HG03460 (cell line): ENCODE measurements around the gene ERF.

Experiments used
- ATAC-seq: cut with Tn5 transposase; IDR thresholded peaks from one replicate; pipeline ENCODE4 v1.9.1; 2021; ENCODE audit not compliant: unreplicated experiment

ERF gene

DNA sequence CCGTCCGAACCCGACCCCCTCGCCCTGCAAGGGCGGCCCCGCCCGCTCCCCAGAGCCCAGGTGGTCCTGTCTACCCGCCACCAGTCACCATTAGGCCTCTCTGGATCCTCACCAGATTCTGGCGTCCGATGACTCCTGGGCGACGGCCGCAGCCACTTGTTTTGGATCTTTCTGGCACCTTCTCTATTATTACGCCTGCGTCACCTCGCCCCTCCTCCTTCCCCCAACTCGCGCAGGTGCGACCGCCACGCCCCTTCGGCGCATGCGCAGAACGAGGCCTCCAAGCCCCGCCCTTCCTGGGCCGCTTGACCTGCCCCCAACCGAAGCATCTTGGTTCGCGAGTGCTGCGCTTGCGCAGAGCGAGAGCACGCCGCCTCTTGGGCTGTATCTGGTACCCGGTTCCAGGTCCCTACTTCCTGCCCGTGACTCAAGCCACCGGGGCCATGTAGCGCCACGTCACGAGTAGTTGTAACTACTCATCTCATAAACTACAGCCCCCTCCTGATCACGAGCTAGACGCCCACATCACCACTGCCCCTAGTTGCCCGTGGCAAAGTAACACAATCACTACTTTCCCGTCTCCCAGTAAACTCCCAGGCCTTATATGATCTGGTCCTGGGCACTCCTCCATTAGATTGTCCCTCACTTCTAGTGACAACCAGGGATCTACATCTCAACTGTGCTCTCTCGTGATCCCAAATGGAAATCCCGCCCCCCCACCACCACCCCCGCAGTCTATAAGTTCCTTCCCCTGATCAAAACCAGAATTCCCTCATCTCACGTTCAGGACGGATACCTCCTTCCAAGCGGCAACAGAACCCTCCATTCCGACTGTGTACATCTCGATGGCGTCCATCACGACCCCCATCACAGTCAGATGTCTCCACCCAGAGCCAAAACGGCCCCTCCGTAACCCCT, 37.1 kb downstream of the ERF start, which contains the start of gene DEDD2:
Gene DEDD2, minus strand, starts transcription at position 158 of the 918 bp plus-strand sequence. CDS start 670 bp downstream, outside the sequence.
- peak; percentile 59 for ATAC-seq

DNA sequence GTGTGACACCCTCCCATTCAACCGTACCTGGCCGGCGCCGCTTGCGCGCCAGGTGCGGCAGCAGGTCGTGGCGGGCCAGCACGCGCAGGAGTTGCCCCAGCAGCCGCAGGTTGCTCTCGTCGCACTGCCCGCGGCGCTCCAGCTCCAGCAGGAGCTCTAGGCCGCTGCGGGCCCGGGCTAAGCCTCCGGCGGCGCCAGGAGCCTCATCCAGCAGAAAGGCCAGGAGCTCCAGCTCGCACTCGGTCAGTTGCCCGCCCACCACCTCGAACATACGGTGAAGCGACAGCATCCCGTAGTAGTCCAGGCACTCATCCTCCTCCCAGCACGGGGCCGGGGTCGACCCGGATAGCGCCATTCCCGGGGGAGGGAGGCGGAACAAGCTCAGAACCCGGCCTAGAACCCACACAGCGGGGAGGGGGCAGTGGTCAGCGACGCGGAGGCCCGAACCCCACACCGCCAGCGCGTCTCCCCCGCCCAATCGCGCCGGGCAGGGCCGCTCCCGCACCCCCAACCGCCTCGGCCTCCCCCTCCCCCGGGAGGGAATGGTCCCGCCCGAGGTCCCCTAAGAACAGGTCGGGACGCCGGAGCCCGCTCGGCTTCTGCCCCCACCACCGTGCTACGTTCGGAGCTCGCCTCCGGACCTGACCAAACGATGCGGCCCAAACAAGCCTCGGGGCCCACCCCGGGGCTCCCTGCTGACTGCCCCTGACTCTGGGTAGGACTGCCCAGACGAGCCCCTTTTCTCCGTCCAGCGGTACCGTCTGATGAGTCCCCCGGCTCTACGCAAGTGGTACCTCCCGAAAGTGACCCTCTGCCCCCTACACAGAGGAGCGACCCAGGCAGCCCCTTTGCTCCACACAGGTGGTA, 38.0 kb downstream of the ERF start:
- ATAC-seq: peak; percentile 6

DNA sequence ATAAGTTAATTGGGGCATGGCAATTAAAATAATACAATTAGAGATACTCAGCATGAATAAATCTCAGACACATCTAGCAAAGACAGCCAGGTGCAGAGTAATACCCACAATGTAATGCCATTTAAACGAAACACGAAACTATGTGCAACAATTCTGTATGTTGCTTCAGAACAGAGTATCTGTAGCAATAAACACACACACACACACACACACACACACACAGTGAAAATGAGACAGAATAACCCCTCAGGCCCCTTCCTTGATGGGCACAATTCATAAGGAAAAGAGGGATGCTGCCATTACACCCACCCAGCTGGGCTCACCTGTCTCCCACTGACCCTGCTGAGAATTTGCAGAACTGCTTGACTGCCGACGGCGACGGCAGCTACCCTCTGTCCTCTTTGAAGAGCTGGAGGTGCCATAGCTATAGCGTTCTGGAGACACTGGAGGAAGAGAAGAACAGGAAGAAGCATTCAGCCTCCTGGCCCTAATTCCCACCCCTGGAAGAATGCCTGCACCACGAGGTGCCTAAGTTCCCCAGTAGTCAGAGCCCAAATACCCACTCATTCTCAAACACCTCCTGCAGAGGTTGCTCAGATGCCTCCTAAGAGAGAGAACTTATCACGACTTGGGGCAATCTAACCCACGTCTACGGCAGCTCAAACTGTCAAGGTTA, 40.0 kb downstream of the ERF start:
- no peak for ATAC-seq

DNA sequence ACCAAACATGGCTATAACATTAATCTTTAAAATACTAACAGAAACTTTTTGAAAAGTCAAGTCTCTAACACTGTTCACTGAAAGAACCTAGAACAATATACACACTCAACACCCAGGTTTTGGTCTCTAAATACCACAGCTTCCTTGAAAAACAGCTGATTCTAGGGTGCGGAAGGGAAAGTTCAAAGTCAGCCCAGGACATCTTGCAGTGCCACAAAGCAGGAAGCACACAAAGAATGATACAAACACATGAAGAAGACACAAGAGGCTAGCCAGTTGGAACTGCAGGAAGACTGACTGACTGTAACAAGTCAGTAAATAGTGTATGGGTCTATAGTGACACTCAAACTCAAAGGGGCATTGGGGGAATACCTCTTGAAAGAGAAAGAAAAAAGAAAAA, 42.0 kb downstream of the ERF start:
- ATAC-seq: no peak

DNA sequence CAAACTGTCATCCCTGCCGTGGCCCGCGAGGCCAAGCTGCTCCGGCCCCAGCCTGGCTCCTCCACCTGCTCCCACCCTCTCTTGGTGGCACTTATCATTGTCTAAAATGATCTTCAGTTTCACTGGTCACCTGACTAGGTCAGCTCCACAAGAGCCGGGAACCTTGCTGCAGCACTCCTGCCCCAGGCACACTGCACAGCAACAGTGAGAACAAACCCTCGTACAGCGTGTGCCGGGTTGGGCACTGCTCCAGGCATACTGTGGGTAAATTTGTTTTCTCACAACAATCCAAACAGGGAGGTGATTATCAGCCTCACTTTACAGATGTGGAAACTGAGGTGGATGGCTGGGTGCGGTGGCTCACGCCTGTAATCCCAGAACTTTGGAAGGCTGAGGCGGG, 46.3 kb downstream of the ERF start:
- ATAC-seq: no peak

DNA sequence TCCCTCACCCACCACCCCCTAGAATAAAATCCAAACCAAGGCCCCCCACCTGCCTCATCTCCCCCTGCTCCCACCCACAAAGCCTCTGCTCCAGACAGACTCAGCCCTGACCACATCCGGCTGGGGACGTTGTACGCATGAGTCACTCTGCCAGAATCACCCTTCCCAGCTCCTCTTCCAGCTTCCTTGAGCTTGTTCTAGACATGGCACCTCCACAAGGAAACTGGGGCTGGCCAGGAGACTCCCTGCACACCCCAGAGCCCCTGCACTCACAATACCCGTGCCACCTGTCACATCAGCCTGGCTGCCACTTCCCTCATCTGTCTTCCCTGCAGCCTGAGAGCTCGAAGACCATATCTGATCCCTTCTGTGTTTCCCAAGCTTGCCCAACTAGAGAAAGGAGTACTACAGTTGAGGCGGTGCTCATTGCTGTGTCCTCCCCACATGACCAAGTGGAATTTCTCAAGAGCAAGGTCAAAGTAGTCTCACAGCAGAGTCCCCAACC, 47.1 kb downstream of the ERF start:
- ATAC-seq: no peak

DNA sequence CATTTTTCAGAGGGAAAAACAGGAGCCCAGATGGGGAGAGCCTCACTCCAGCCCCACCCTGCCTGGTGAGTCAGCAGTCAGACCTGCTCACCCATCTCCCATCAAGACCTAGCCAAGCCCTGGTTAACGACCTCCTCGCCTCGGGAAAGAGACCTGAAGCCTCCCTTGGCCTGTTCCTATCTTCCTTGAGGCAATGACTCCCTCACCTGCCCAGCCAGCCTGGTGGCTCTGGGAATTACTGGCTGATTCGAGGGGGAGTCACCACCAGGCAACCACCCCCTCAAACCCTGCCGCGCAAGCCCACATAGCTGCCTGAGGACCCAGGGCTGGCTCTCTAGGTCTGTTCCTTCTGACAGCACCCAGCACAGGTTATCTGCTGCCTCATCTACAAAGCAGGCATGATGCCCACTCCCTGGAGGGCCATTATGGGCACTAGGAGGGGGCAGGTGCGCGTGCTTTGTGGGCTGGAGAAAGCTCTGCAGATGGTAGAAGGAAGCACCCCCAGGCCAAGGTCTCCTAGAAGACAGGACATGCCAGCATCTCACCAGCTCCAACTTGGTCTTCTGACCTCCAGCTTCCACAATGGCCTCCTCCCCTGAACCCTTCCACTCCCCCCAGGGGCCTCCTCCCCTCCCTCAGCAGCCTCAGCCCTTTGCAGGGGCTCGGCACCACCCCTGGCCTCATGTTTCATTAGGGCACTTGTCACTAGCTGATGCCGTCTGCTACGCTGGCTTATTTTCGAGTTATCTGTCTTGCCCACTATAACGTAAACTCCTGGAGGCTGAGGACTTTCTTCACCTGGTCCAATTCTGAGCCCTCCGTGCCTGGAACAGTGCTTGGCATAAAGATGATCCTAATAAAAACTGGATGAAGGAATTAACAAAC, 47.8 kb downstream of the ERF start:
- ATAC-seq: no peak

DNA sequence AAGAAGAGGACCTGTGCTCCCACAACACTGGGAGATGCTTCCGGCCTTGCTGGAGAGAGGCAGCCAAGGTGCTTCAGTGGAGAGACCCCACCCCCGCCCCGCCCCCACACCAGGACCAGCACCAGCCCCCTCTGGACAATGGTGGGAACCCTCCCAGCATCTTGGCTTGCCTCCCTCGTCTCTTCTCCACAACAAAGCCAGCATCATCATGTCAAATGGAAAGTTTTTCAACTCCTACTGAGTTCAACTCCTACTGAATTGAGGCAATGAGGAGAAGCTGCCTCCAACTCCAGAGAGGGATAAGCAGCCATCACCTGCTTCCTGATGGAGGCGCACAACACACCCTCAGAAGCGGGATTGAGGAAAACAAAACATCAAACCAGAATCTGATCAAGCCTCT, 50.3 kb downstream of the ERF start:
- ATAC-seq: no peak

DNA sequence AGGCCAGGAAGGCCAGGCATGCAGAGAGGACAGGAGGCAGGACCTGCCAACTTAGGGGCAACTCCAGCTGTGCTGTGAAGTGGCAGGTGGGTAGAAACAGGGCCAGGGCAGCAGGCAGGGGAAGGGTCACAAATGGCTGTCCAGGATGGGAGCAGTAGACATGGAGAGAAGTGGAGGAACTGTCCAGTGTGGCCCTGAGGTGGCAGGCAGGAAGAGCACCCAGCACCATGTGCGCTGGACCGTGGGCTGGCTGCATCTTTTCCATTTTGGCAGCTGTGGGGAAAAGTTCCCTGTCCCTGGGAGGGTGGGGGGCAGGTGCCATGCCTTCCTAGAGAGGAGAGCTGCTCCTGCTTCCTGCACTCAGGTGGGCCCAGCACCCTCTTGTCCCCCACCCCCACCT, 51.2 kb downstream of the ERF start:
- ATAC-seq: no peak

DNA sequence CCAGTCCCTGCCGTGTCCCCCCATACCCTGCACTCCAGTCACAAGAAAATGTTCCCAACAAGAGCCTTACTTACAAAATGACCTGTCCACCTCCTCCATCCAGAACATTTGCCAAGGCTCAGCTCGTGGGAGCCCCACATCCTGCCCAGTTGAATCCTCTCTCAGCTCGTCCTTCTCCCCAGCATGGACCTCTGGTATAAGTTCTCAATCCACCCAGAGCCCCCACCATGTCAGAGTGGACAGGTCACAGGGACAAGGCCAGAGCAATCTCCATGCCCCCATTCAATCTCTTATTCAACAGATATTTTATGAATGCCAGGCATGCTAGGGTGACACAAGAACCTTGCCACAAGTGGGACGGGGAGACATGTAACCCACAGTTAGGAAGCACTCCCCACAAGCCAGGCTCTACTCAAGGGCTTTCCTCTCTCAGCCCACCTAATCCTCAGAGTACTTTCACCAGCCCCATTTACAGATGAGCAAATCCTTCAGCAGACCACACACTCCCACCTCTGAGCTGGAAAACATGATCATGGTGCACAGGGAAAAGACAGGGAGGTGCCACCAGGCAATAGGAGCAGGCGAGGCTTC, 52.5 kb downstream of the ERF start:
- ATAC-seq: no peak

DNA sequence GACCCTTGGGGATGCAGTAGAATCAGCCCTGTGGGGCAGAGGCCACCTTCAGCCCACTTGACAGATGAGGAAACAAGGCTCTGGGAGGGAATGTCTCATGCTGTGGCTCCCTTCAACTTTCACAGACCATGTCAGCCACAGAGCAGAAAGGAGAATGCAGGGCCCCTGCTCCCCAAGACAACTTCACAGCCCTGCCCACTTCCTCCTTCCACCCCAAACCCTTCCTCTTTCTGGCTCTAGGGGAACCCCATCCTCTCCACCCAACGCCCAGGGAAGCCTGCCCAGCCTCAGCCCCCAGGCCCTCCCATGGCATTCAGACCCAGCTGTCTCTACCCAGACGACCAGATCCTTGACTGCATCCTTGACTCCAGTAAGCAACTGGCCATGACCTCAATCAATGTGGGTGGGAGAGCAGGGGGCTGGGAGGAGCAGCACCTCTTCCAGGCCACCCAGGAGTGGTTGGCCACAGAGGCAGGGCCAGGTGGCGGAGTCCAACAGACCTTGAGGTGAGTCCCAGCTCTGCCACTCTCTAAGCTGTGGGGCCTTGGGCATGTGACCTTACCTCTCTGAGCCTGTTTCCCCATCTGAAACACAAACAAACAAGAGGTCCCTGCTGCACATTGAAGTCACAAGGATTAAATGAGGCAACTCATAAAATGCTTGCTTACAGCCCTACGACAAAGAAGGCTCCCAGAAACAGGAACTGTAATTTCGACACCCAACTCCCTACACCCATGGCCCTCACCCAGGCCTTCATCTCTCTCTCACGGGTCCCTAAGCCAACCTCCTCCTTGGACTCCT, 53.2 kb downstream of the ERF start:
- ATAC-seq: no peak

DNA sequence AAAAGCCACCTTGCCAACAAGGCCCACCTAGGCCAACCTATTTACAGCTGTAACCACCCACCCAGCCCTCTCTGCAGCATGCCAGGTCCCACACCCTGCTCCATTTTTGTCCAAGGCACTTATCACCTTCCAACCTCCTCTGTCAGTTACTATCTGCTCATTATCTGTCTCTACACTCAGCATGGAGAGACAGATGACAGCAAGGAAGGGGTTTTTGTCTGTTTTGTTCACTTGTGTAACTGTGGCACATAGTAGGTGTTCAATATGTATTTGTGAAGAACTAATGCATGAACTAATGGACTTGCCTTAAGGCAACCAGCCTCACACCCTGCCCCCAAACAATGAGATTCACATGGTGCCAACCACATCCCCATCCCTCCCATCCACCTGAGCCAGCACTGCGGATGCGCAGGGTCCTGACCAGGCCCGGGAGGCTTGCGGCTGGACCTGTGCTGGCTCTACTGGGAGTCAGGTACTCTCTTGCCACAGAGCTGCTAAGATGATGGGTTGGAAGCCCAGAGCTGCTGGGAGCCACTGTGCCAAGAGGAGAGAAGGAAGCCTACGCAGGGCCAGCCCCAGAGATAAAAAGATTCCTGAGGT, 54.7 kb downstream of the ERF start:
- ATAC-seq: no peak

DNA sequence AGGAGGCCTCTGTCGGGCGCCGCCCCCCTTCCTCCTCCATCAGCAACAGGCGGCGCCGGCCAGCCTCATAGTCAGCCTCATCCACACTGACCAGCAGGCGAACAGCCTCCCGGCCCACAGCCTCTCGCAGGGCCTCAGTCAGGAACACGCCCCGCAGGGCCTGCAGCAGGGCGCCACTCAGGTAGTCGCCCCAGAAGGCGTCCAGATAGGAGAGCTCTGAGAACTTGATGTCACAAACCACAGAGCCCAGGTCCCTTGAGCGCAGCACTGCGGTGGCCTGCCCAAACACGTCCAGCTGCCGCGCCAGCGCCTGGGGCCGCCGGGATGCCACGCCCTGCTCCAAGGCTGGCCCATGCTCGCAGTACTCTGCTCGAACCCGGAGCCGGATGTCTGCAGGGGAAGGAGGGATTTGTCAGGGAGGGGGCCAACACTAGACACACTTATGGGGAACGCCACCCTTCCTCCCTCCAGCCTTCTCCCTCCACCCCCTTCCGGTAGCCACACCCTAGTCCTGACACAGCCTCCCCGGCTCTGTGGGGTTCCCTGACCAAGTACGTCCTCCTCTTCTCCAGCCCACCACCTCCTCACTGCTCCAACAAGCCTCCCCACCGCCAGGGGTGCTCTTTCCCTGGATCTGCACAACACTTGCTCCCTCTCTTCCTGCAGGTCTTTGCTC, 55.4 kb downstream of the ERF start:
- peak; percentile 40 for ATAC-seq

DNA sequence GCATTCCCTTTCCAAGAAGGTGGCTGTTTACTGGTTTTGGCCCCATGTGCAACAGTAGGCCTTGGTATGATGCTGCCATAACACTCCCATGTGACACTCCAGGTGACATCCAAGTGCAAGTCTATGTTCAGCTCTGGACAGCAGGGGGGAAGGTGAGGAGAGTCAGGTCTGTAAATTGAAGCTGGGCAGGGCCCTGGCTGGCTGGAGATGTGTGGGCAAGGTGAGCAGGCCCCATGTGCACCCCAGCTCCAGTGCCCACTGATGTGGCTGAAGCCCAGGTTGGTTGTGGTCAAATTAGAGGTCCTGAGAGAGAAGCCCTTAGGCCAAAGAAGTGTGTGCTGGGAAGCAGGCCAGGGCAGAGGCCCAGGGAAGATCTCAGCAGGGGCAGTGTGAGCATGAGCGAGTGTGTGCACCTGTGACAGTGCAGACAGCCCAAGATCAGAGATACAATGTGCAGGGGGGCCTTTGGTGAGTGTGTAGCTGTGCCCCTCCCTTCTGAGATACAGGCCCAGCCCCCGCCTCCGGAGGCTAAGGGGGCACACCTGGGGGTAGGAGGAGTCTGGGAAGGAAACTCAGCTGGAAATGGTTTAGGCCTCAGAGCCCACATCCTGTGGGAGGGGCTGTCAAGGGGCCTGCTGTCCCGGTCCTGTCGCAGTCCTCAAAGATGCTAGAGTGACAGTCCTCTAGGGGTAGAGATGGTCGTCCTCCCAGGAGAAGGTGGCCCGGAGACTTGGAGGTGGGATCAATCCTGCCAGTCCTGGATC, 56.1 kb downstream of the ERF start:
- ATAC-seq: peak; percentile 53
